Measurements from ENCODE around the gene TMUB2. TPM values are rescaled to one million over a fixed set of nuclear protein-coding genes. Genes with fewer than 3 reads are reported as not detected.

The TMUB2 gene
- total and polyA plus RNA-seq, 9 of the 15 experiments (the other 6 are each of a cell fraction or from before 2014, with no cell fraction given) = 4.1 to 29.8 (median 16.3) TPM

GRCh38 chr17:44186307-44187130 is at the start of gene TMUB2 (continued):
- TF ChIP-seq ZNF41 (CRISPR knock-in tag; conservative IDR thresholded peaks at IDR 0.05) (no peak), NFE2 (IDR thresholded peaks at IDR 0.05; ENCODE audit: low read depth) (0 out of 2 replicates have a peak, but pooled peaks have one; percentile 12), BCOR (IDR thresholded peaks at IDR 0.05) (no peak; the same call in 1 of the 2 replicates), BRD9 (IDR thresholded peaks at IDR 0.05; ENCODE audit: low read depth, partially characterized antibody) (no peak), C11orf30 (IDR thresholded peaks at IDR 0.05; ENCODE audit: low read depth) (peak; percentile 80), ZFP91 (CRISPR knock-in tag; IDR thresholded peaks at IDR 0.05) (peak; percentile 86), ZNF717 (CRISPR knock-in tag; IDR thresholded peaks at IDR 0.05) (no peak), ZNF174 (CRISPR knock-in tag; IDR thresholded peaks at IDR 0.05) (no peak), MYC (IDR thresholded peaks at IDR 0.05; ENCODE audit: low read depth, low read length) (peak; percentile 62; the same call in 1 of the 2 replicates), MYC (CRISPR knock-in tag; IDR thresholded peaks at IDR 0.05; ENCODE audit: borderline replicate concordance, low read depth) (no peak), SP2 (IDR thresholded peaks at IDR 0.05; ENCODE audit: extremely low read depth, low read depth, low read length, poor library complexity, severe bottlenecking) (peak; percentile 52), THRAP3 (IDR thresholded peaks at IDR 0.05; ENCODE audit: borderline replicate concordance) (no peak), MYBL2 (IDR thresholded peaks at IDR 0.05; ENCODE audit: low read depth) (no peak), MYBL2 (CRISPR knock-in tag; IDR thresholded peaks at IDR 0.05; ENCODE audit: borderline replicate concordance) (no peak), SPI1 (IDR thresholded peaks at IDR 0.05; ENCODE audit: borderline replicate concordance, low read depth, low read length) (no peak; the same call in 1 of the 2 replicates), SMARCA4 (IDR thresholded peaks at IDR 0.05) (peak; percentile 63; the same call in 1 of the 2 replicates), ARID3A (IDR thresholded peaks at IDR 0.05; ENCODE audit: borderline replicate concordance, low read depth, low read length) (no peak), SREBF2 (CRISPR knock-in tag; IDR thresholded peaks at IDR 0.05) (no peak), XRCC5 (IDR thresholded peaks at IDR 0.05; ENCODE audit: low read depth, low read length) (no peak), TBL1XR1 (IDR thresholded peaks at IDR 0.05; ENCODE audit: low read length in 2 of 2) (peak in 1 of 2 experiments; percentile 97; a peak in 2 of 4 replicates), ZNF644 (tag; IDR thresholded peaks at IDR 0.05; ENCODE audit: low read depth) (no peak), ATF3 (IDR thresholded peaks at IDR 0.05) (peak; percentile 66), ATF3 (CRISPR knock-in tag; conservative IDR thresholded peaks at IDR 0.05) (peak; percentile 66; the same call in 1 of the 2 replicates), ZBTB8A (IDR thresholded peaks at IDR 0.05; ENCODE audit: partially characterized antibody) (no peak), TSC22D4 (tag; IDR thresholded peaks at IDR 0.05) (no peak), SMAD1 (IDR thresholded peaks at IDR 0.05; ENCODE audit: low read depth, low read length, partially characterized antibody) (peak; percentile 78), EHMT2 (IDR thresholded peaks at IDR 0.05) (no peak)

All from K562 (cell line).